Fibroblast of lung (primary cell): ENCODE results near the gene PVR. TPM values are rescaled to one million over a fixed set of nuclear protein-coding genes. Genes with fewer than 3 reads are reported as not detected.

Experiments
- DNase-seq, 2 donors: peaks; one replicate each; pipeline versions ENCODE4 v3.0.0 to v3.0.0-alpha.2; 2010; ENCODE audit warnings: low read depth in 2 of 2
- H2AFZ ChIP-seq: 2 replicates; pipeline ENCODE4 v1.5.1; 2012; ENCODE audit warnings: low read length, control low read depth, inconsistent platforms
- H3K27ac ChIP-seq: 2 replicates; pipeline ENCODE4 v1.5.1; 2011; ENCODE audit warnings: low read length, control low read depth; ENCODE audit not compliant: insufficient read depth
- H3K27me3 ChIP-seq: 2 replicates; pipeline ENCODE4 v1.5.1; 2011; ENCODE audit warnings: mild to moderate bottlenecking, low read length; ENCODE audit not compliant: control insufficient read depth, insufficient read depth
- H3K36me3 ChIP-seq: 2 replicates; pipeline ENCODE4 v1.5.1; 2011; ENCODE audit warnings: low read length; ENCODE audit not compliant: control insufficient read depth, insufficient read depth
- H3K4me1 ChIP-seq: 2 replicates; pipeline ENCODE4 v1.5.1; 2011; ENCODE audit warnings: low read length; ENCODE audit not compliant: control insufficient read depth, insufficient read depth; ENCODE audit errors: extremely low read depth
- H3K4me2 ChIP-seq: 2 replicates; pipeline ENCODE4 v1.5.1; 2011; ENCODE audit warnings: low read length, control low read depth; ENCODE audit not compliant: insufficient read depth; ENCODE audit errors: extremely low read depth
- H3K4me3 ChIP-seq, 4 experiments: fragments of 200-600 bp in 1 of 4; sonication (generic) in 1 of 4; replicated peaks in 1 of 4; 2 replicates each; pipeline ENCODE4 v1.5.1; 2011 to 2016; ENCODE audit warnings: low read length in 4 of 4, low read depth in 3 of 4, mild to moderate bottlenecking in 3 of 4, control low read depth in 2 of 4, inconsistent platforms in 1 of 4, mixed read lengths in 1 of 4; ENCODE audit not compliant: insufficient read depth in 1 of 4; ENCODE audit errors: control extremely low read depth in 1 of 4
- H3K79me2 ChIP-seq: 2 replicates; pipeline ENCODE4 v1.5.1; 2012; ENCODE audit warnings: mild to moderate bottlenecking, low read length, inconsistent platforms; ENCODE audit not compliant: control insufficient read depth, insufficient read depth
- H3K9ac ChIP-seq: 2 replicates; pipeline ENCODE4 v1.5.1; 2011; ENCODE audit warnings: mild to moderate bottlenecking, low read length, control low read depth; ENCODE audit not compliant: insufficient read depth
- H3K9me3 ChIP-seq: 2 replicates; pipeline ENCODE4 v1.5.1; 2012; ENCODE audit warnings: low read depth, low read length; ENCODE audit not compliant: control insufficient read depth, insufficient read depth
- H4K20me1 ChIP-seq: 2 replicates; pipeline ENCODE4 v1.5.1; 2011; ENCODE audit warnings: low read length; ENCODE audit not compliant: control insufficient read depth, insufficient read depth; ENCODE audit errors: extremely low read depth
- CTCF ChIP-seq, 2 donors: IDR thresholded peaks in 1 of 2; conservative IDR thresholded peaks in 1 of 2; 1 replicate in 1 of 2; 2 replicates in 1 of 2; pipeline ENCODE4 v1.5.1; 2011 to 2012; ENCODE audit warnings: low read length in 2 of 2, control low read depth in 1 of 2, inconsistent platforms in 1 of 2, low read depth in 1 of 2, mild to moderate bottlenecking in 1 of 2
- EZH2 ChIP-seq: IDR thresholded peaks from 2 replicates; pipeline ENCODE4 v1.5.1; 2012; ENCODE audit warnings: low read length, control low read depth, mild to moderate bottlenecking; ENCODE audit errors: missing control alignments
- polyA plus RNA-seq, 2 donors: library from polyadenylated mRNA; depleted of rRNA in 1 of 2; stranded (reverse) in 1 of 2; unstranded in 1 of 2; fragments of >200 nt; gene quantifications; 2 replicates each; pipeline ENCODE4 v1.2.1, GENCODE V29; 2011 to 2012; ENCODE audit warnings: missing spikeins in 1 of 2
- total RNA-seq: library from RNA; depleted of rRNA; stranded (reverse); fragments of >200 nt; gene quantifications from 2 replicates; pipeline ENCODE4 v1.2.1, GENCODE V29; 2014

The PVR gene
- total and polyA plus RNA-seq, 2 donors (not counting 1 experiment from before 2014, with no cell fraction given) = 229 to 230 TPM

GRCh38 chr19:44615863-44616247, 27.9 kb upstream of the PVR start:
- DNase-seq = no peak
- H3K79me2 ChIP-seq = no peaks in the 10 kb centered on the region
- H2AFZ ChIP-seq = no peak overlapping the region
- no peaks in the 10 kb centered on the region for H4K20me1 ChIP-seq
- H3K4me2 ChIP-seq = no peak overlapping the region
- TF ChIP-seq CTCF (conservative IDR thresholded peaks at IDR 0.05 in 1 of 2, IDR thresholded peaks at IDR 0.05 in 1 of 2; ENCODE audit: low read depth in 1 of 2, low read length in 2 of 2) (no peak), EZH2 (no peak)
- H3K27me3 ChIP-seq = no peaks in the 10 kb centered on the region
- H3K27ac ChIP-seq = no peak overlapping the region
- no peaks in the 10 kb centered on the region for H3K9me3 ChIP-seq
- H3K4me1 ChIP-seq = no peaks in the 10 kb centered on the region
- no peak overlapping the region for H3K4me3 ChIP-seq
- no peaks in the 10 kb centered on the region for H3K36me3 ChIP-seq
- H3K9ac ChIP-seq = no peak overlapping the region

- Histone ChIP-seq H3K27ac (no peak overlapping the region), H3K4me3 (no peak overlapping the region), H2AFZ (no peak overlapping the region), H3K27me3 (no peaks in the 10 kb centered on the region), H4K20me1 (no peaks in the 10 kb centered on the region), H3K79me2 (no peaks in the 10 kb centered on the region), H3K4me1 (no peaks in the 10 kb centered on the region), H3K36me3 (no peaks in the 10 kb centered on the region), H3K9ac (no peak overlapping the region), H3K4me2 (no peak overlapping the region), H3K9me3 (no peaks in the 10 kb centered on the region)
- TF ChIP-seq EZH2 (no peak), CTCF (conservative IDR thresholded peaks at IDR 0.05 in 1 of 2, IDR thresholded peaks at IDR 0.05 in 1 of 2; ENCODE audit: low read depth in 1 of 2, low read length in 2 of 2) (no peak)
- DNase-seq = peak in 1 of 2 donors; percentile 29
Observed at GRCh38 chr19:44617110-44617880, 26.4 kb upstream of the PVR start.

GRCh38 chr19:44618640-44619357, 24.9 kb upstream of the PVR start:
- peaks cover 2% of the 10 kb centered on the region for H3K4me1 ChIP-seq
- H3K4me2 ChIP-seq = no peak overlapping the region
- no peaks in the 10 kb centered on the region for H3K79me2 ChIP-seq

More at GRCh38 chr19:44618640-44619357, 24.9 kb upstream of the PVR start:
- H3K9me3 ChIP-seq = no peaks in the 10 kb centered on the region
- no peaks in the 10 kb centered on the region for H4K20me1 ChIP-seq
- TF ChIP-seq EZH2 (no peak), CTCF (conservative IDR thresholded peaks at IDR 0.05 in 1 of 2, IDR thresholded peaks at IDR 0.05 in 1 of 2; ENCODE audit: low read depth in 1 of 2, low read length in 2 of 2) (no peak)
- H3K9ac ChIP-seq = no peak overlapping the region
- H2AFZ ChIP-seq = no peak overlapping the region
- DNase-seq = no peak
- no peaks in the 10 kb centered on the region for H3K36me3 ChIP-seq
- no peaks in the 10 kb centered on the region for H3K27me3 ChIP-seq
- no peak overlapping the region for H3K4me3 ChIP-seq
- no peak overlapping the region for H3K27ac ChIP-seq
